Fibroblast of mammary gland (primary cell): ENCODE data around the gene HLA-DRB5.

Source experiments
- DNase-seq: peaks from one replicate; pipeline ENCODE4 v3.0.0-alpha.2; 2010; ENCODE audit warnings: low read depth
- H3K4me3 ChIP-seq: 2 replicates; pipeline ENCODE4 v1.5.1; 2011; ENCODE audit warnings: low read depth, mild to moderate bottlenecking, low read length, moderate library complexity; ENCODE audit not compliant: control insufficient read depth
- TF ChIP-seq, protein P1 (sequence below): conservative IDR thresholded peaks from 2 replicates; pipeline ENCODE4 v1.5.1; 2011; ENCODE audit warnings: low read depth, low read length, inconsistent platforms; ENCODE audit not compliant: control insufficient read depth, insufficient read depth

HLA-DRB5 gene

DNA sequence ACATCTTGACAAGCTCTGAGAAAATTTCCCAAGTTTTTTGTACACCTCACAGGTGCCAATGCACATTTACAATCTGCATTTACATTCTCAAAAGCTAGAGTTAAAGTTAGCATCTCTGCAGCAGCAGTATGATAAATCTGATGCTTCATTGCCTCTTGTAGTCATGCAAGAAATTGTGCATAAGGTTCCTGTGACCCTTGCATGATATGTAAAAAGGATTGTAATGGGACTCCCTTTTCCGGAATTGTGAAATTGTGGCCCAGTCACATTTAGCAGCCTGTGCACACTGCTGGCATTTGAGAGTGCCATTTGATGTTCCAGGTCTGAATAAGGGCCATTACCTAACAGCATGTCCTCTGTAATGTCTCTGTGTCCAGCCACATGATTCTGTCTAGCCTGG is 35.4 kb upstream of the HLA-DRB5 start:
- TF ChIP-seq, protein P1, sequence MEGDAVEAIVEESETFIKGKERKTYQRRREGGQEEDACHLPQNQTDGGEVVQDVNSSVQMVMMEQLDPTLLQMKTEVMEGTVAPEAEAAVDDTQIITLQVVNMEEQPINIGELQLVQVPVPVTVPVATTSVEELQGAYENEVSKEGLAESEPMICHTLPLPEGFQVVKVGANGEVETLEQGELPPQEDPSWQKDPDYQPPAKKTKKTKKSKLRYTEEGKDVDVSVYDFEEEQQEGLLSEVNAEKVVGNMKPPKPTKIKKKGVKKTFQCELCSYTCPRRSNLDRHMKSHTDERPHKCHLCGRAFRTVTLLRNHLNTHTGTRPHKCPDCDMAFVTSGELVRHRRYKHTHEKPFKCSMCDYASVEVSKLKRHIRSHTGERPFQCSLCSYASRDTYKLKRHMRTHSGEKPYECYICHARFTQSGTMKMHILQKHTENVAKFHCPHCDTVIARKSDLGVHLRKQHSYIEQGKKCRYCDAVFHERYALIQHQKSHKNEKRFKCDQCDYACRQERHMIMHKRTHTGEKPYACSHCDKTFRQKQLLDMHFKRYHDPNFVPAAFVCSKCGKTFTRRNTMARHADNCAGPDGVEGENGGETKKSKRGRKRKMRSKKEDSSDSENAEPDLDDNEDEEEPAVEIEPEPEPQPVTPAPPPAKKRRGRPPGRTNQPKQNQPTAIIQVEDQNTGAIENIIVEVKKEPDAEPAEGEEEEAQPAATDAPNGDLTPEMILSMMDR = no peak
- DNase-seq = no peak
- H3K4me3 ChIP-seq = no peak overlapping the region

DNA sequence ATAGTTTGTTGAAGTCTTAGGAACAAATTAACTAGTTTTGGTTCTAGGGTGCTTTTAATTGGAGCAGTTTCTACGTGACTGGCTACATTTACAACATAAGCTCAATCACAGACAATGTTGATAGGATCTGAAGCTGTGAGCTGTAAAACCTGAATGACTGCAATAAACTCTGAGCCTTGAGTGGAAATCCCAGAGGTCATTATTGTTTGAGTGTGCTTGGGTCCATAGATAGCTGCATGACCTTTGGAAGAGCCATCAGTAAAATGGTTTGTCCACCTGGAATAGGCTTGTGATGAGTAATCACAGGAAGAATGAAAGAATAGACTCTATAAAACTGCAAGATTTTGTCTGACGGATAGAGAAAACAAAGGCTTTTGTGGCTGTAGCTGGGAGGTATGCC is 32.9 kb upstream of the HLA-DRB5 start:
- no peak for DNase-seq
- H3K4me3 ChIP-seq = no peak overlapping the region
- TF ChIP-seq, protein P1 = no peak

DNA sequence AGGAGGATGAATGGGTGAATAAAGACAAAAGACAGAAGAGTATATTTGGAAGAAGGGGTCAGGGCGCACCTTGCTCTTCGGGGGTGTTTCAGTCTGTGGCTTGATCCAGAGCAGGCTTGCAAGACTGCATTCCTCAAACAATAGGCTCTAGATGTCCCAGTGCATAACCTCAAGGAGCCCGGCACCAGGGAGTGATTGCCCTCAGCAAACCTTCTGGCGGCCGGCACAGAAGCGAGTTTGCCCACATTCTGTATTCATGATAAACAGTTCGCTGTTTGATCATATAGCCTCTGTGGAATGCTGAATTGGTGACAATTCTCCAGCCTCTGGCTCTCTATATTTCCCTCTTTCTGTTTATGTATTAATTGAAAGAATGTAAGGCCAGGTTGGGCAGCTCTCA is 29.7 kb upstream of the HLA-DRB5 start:
- DNase-seq = no peak
- H3K4me3 ChIP-seq = no peak overlapping the region
- TF ChIP-seq, protein P1 = no peak

DNA sequence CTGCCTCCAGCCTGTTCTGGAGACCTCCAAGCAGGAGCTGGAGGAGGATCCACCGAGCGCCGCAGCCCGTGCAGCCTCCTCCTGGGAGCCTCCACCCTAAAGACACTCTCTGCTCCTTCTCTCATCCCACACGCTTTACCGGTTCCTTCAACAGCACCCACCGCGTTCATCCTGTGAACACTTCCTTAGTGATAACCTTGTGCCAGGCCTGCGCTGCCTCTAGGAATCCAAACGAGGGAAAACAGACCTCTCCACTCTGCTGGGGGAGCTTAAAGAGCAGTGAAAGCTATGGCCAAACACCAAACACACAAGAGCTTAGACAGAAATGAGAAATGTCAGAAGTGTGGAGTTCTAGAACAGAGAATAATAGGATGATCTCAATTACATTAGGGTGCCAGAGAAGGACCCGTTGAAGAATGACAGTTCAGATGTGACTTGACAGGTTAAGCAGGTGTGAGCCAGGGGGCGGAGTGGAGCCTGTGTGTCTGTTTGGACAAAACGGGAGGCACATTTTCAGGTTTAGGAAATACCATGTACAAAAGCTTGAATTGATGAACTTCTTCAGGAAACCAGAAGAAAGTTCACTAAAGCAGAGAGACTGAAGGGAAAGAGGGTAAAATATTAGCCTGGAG is 28.5 kb upstream of the HLA-DRB5 start:
- TF ChIP-seq, protein P1 = no peak
- no peak for DNase-seq
- H3K4me3 ChIP-seq = no peak overlapping the region

DNA sequence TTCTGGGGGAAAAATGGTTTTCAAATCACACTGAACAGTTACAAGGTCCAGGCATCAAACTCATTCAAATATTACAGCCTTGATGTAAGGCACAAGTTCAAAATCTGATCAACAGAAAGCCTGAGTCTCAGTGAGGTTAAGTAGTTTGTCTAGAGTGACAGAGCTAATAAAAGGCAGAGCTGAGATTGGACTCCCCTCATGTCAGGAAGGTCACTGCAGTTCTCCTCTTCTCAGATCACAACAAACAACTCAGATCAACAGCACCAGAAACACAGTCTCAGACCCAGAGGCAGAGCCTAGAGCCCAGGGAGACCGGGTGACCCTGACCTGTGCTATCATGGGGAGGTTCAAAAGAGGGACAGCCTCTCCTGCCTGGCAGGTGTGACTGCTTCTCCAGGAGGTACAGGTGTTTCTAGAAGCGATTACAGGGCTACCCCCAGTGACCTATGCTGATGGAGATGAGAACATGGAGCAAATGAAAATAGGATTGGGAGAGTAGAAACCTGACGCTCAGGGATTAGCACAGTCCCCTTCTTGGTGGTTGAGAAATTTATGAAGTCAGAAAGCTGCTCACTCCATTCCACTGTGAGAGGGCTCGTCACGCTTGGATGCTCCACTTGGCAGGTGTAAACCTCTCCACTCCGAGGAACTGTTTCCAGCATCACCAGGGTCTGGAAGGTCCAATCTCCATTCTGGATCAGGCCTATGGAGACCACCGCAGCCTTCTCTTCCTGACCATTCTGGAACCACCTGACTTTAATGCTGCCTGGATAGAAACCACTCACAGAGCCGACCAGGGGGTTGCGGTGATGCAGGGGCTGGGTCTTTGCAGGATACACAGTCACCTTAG is 24.3 kb upstream of the HLA-DRB5 start:
- no peak overlapping the region for H3K4me3 ChIP-seq
- TF ChIP-seq, protein P1 = no peak
- DNase-seq = no peak

DNA sequence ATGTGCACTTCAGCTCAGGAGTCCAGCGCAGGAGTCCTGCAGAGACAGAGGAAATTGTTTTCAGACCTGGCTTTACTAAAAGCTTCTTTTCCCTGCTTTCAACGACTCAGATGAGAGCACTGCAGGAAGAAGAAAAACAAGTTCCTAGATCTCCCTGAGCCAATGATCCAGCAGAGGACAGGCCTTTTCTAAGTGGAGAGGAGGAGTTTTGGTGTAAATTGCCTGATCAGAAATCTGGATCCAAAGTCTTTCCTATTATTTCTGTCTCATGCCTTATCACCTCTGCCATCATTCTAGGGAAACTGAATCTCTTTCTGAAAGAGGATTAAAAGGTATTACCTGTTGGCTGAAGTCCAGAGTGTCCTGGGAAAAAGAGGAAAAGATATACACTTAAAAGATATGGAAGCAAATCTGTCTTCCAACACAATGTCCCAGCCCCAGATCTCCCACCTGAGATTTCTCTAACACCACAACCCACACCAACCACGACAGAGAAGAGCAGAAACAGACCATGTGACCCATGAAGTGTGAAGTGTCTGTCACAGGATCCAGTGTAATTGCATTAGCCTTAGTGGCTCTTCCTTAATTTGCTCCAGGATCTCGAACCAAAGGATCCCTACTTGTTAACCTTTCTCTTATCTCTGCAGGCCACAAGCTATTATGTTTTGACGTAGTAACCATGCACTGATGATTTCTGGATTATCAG is 23.1 kb upstream of the HLA-DRB5 start:
- TF ChIP-seq, protein P1 = no peak
- DNase-seq = no peak
- H3K4me3 ChIP-seq = no peak overlapping the region
